DMS153 treated with DMSO at 0.1 percent for 48 hours (cell line): ENCODE measurements around the gene SIN3B.
"Not testable (repeated sequence)": the region's sequence is repeated elsewhere in the genome, so short reads cannot be mapped to it uniquely, and the experiment has no call there.

Source experiments
- DNase-seq: peaks from one replicate; lab custom pipeline; 2025; ENCODE audit not compliant: unreplicated experiment; lab: John Stamatoyannopoulos, UW

SIN3B gene

GRCh38 chr19:16862826-16863415, 33.7 kb downstream of the SIN3B start:
- DNase-seq, result no peak

GRCh38 chr19:16867211-16867610, 38.0 kb downstream of the SIN3B start:
- no peak for DNase-seq

GRCh38 chr19:16868423-16869130, 39.4 kb downstream of the SIN3B start:
- no peak for DNase-seq

- DNase-seq, result no peak
Observed at GRCh38 chr19:16869331-16869972, 40.3 kb downstream of the SIN3B start.

- no peak for DNase-seq
Observed at GRCh38 chr19:16871871-16872270, 42.7 kb downstream of the SIN3B start.

GRCh38 chr19:16872728-16873127, 43.5 kb downstream of the SIN3B start:
- DNase-seq, result no peak

- no peak for DNase-seq
Observed at GRCh38 chr19:16873594-16873993, 44.4 kb downstream of the SIN3B start.

- DNase-seq, result no peak
Observed at GRCh38 chr19:16874250-16874977, 45.2 kb downstream of the SIN3B start.

GRCh38 chr19:16874978-16875299, 45.7 kb downstream of the SIN3B start:
- not testable (repeated sequence) for DNase-seq

GRCh38 chr19:16875584-16876555, 46.7 kb downstream of the SIN3B start:
- no peak for DNase-seq

- no peak for DNase-seq
Observed at GRCh38 chr19:16876904-16877361, 47.7 kb downstream of the SIN3B start.

- no peak for DNase-seq
Observed at GRCh38 chr19:16877581-16877980, 48.4 kb downstream of the SIN3B start.

- no peak for DNase-seq
Observed at GRCh38 chr19:16878181-16878965, 49.2 kb downstream of the SIN3B start.

GRCh38 chr19:16880884-16881554, 51.8 kb downstream of the SIN3B start:
- no peak for DNase-seq

- DNase-seq, result no peak
Observed at GRCh38 chr19:16882146-16882545, 52.9 kb downstream of the SIN3B start.

- no peak for DNase-seq
Observed at GRCh38 chr19:16883522-16883921, 54.3 kb downstream of the SIN3B start.

GRCh38 chr19:16885166-16885565, 56.0 kb downstream of the SIN3B start:
- DNase-seq, result no peak

GRCh38 chr19:16886305-16886880, 57.2 kb downstream of the SIN3B start:
- DNase-seq, result no peak
